Endothelial cell of umbilical vein (primary cell): ENCODE measurements around the gene GYG1. TPM values are rescaled to one million over a fixed set of nuclear protein-coding genes. Genes with fewer than 3 reads are reported as not detected.

ENCODE experiments used
- BruUV-seq: library from RNA; stranded (reverse); fragments of 400-500 nt; replicated peaks from 2 replicates; lab custom pipeline; 2021; lab: Mats Ljungman, UMichigan
- CTCF ChIA-PET: fragments of 300-600, 350-600 bp; sonication (Branson Sonifier 250); formaldehyde crosslinking; loops from one replicate; lab custom pipeline; 2021; ENCODE audit warnings: antibody characterized with exemption, inconsistent platforms; lab: Charles Lee
- POLR2A ChIA-PET: fragments of 300-600, 350-600 bp; sonication (Branson Sonifier 250); formaldehyde crosslinking; loops from one replicate; lab custom pipeline; 2021; ENCODE audit warnings: antibody characterized with exemption, inconsistent platforms; lab: Charles Lee
- DNase-seq: peaks from one replicate; pipeline ENCODE4 v3.0.0-alpha.2; 2011; ENCODE audit warnings: low read depth, low spot score
- FAIRE-seq: peaks from 2 replicates; lab custom pipeline; 2011; peaks lifted over from hg19 to GRCh38; lab: Jason Lieb, UNC
- H2AFZ ChIP-seq: 2 replicates; pipeline ENCODE4 v1.6.0; 2012; ENCODE audit warnings: low read depth, low read length, control low read depth, inconsistent platforms
- H3K27ac ChIP-seq: 2 replicates; pipeline ENCODE4 v1.5.1; 2011; ENCODE audit warnings: low read depth, mild to moderate bottlenecking, control low read depth, low read length, moderate library complexity; ENCODE audit not compliant: insufficient read depth
- H3K27me3 ChIP-seq, 2 experiments: 2 replicates each; pipeline versions ENCODE4 v1.6.0 to v1.6.1; 2011; ENCODE audit warnings: low read length in 2 of 2, mixed read lengths in 1 of 2; ENCODE audit not compliant: control insufficient read depth in 2 of 2, insufficient read depth in 2 of 2
- H3K36me3 ChIP-seq, 2 experiments: 2 replicates in 1 of 2; 3 replicates in 1 of 2; pipeline ENCODE4 v1.5.1; 2011; ENCODE audit warnings: low read length in 2 of 2, mild to moderate bottlenecking in 1 of 2, moderate library complexity in 1 of 2; ENCODE audit not compliant: control insufficient read depth in 2 of 2, insufficient read depth in 2 of 2; ENCODE audit errors: extremely low read depth in 1 of 2
- H3K4me1 ChIP-seq: 3 replicates; pipeline ENCODE4 v1.5.1; 2011; ENCODE audit warnings: mild to moderate bottlenecking, low read length; ENCODE audit not compliant: control insufficient read depth, insufficient read depth; ENCODE audit errors: extremely low read depth
- H3K4me2 ChIP-seq: 2 replicates; pipeline ENCODE4 v1.6.1; 2011; ENCODE audit warnings: low read length, control low read depth, mixed read lengths; ENCODE audit not compliant: insufficient read depth
- H3K4me3 ChIP-seq, 3 experiments: fragments of 200-600 bp in 1 of 3; sonication (generic), shearing (Covaris generic) in 1 of 3; replicated peaks in 1 of 3; 2 replicates each; pipeline ENCODE4 v1.5.1; 2011 to 2016; ENCODE audit warnings: control low read depth in 3 of 3, low read length in 3 of 3, mild to moderate bottlenecking in 2 of 3, inconsistent platforms in 1 of 3, low read depth in 1 of 3, moderate library complexity in 1 of 3; ENCODE audit not compliant: insufficient read depth in 1 of 3
- H3K79me2 ChIP-seq: 2 replicates; pipeline ENCODE4 v1.6.0; 2012; ENCODE audit warnings: low read length, inconsistent platforms; ENCODE audit not compliant: control insufficient read depth, insufficient read depth
- H3K9ac ChIP-seq: replicated peaks from 2 replicates; pipeline ENCODE3; 2011; ENCODE audit warnings: low read length, control low read depth; ENCODE audit not compliant: insufficient read depth; ENCODE audit errors: extremely low read depth
- H3K9me1 ChIP-seq: replicated peaks from 3 replicates; pipeline ENCODE4 v1.6.0; 2011; ENCODE audit warnings: mild to moderate bottlenecking, low read length; ENCODE audit not compliant: control insufficient read depth, insufficient read depth; ENCODE audit errors: extremely low read depth
- H3K9me3 ChIP-seq: replicated peaks from 2 replicates; pipeline ENCODE4 v1.5.1; 2012; ENCODE audit warnings: low read length, inconsistent platforms; ENCODE audit not compliant: control insufficient read depth, insufficient read depth
- H4K20me1 ChIP-seq: replicated peaks from 2 replicates; pipeline ENCODE3; 2011; ENCODE audit warnings: mild to moderate bottlenecking, low read length; ENCODE audit not compliant: control insufficient read depth, insufficient read depth; ENCODE audit errors: extremely low read depth
- CTCF ChIP-seq, 2 donors: IDR thresholded peaks; 1 replicate in 1 of 2; 2 replicates in 1 of 2; pipeline ENCODE4 v1.5.1; 2011; ENCODE audit warnings: low read length in 2 of 2, mild to moderate bottlenecking in 2 of 2, moderate library complexity in 2 of 2, control low read depth in 1 of 2, inconsistent platforms in 1 of 2, low read depth in 1 of 2; ENCODE audit not compliant: insufficient read depth in 1 of 2; ENCODE audit errors: extremely low read depth in 1 of 2
- EZH2 ChIP-seq: IDR thresholded peaks from 2 replicates; pipeline ENCODE4 v1.6.1; 2012; ENCODE audit warnings: borderline replicate concordance, low read depth, mild to moderate bottlenecking, moderate library complexity, low read length, inconsistent platforms; ENCODE audit not compliant: severe bottlenecking
- FOS ChIP-seq: IDR thresholded peaks from 2 replicates; pipeline ENCODE4 v1.6.1; 2011; ENCODE audit warnings: mild to moderate bottlenecking, low read length, moderate library complexity, borderline replicate concordance; ENCODE audit not compliant: insufficient read depth
- GATA2 ChIP-seq: IDR thresholded peaks from 2 replicates; pipeline ENCODE4 v1.7.0; 2011; ENCODE audit warnings: low read depth, mild to moderate bottlenecking, moderate library complexity, mixed read lengths, low read length; ENCODE audit not compliant: insufficient read length, insufficient read depth
- JUN ChIP-seq: IDR thresholded peaks from 2 replicates; pipeline ENCODE4 v1.6.1; 2011; ENCODE audit warnings: borderline replicate concordance, low read depth; ENCODE audit not compliant: insufficient read length, insufficient read depth
- MAX ChIP-seq: IDR thresholded peaks from 2 replicates; pipeline ENCODE4 v1.6.1; 2011; ENCODE audit not compliant: insufficient read depth, insufficient read length
- MYC ChIP-seq: IDR thresholded peaks from one replicate; pipeline ENCODE4 v1.6.1; 2011; ENCODE audit warnings: mild to moderate bottlenecking, low read depth, low read length
- POLR2A ChIP-seq: IDR thresholded peaks from 2 replicates; pipeline ENCODE4 v1.6.1; 2012; ENCODE audit warnings: low read depth, mild to moderate bottlenecking, control low read depth, low read length
- POLR2AphosphoS5 ChIP-seq: IDR thresholded peaks from 2 replicates; pipeline ENCODE4 v1.6.1; 2012; ENCODE audit warnings: low read depth, mild to moderate bottlenecking, control low read depth, low read length, moderate library complexity; ENCODE audit not compliant: insufficient read depth
- dilution Hi-C: fragments of 300-500 bp; cut with MboI; formaldehyde crosslinking; loops from one replicate; pipeline ENCODE4 v1.15.0; 2019; ENCODE audit warnings: low sequenced_read_pairs; ENCODE audit not compliant: extremely low pct_ligation_motif_present
- intact Hi-C: fragments of 100-400 bp; cut with micrococcal nuclease; formaldehyde crosslinking; loops from one replicate; pipeline ENCODE4 v1.10.0; 2022
- polyA plus RNA-seq, 4 experiments: library from polyadenylated mRNA; depleted of rRNA in 3 of 4; stranded (reverse) in 3 of 4; unstranded in 1 of 4; fragments of >200 nt; gene quantifications; 2 replicates each; pipeline versions ENCODE4 v1.2.1 to v1.2.3, GENCODE V29; 2011 to 2012; ENCODE audit warnings: missing spikeins in 1 of 4
- total RNA-seq: library from RNA; stranded (reverse); gene quantifications from 2 replicates; pipeline ENCODE4 v1.2.3, GENCODE V29; 2021

Gene GYG1
- total and polyA plus RNA-seq, 2 donors (not counting 3 experiments of a cell fraction or from before 2014, with no cell fraction given): 24.7 to 58.5 TPM

GRCh38 chr3:149003653-149004305 is 12.4 kb downstream of the GYG1 start:
- no peak overlapping the region for H3K4me2 ChIP-seq
- POLR2A ChIA-PET: no interaction called here
- intact Hi-C loops (no loop called here), dilution Hi-C loops (no loop called here)
- no peak overlapping the region for H3K9ac ChIP-seq
- CTCF ChIA-PET: interaction anchor here (0.9 to 1.5 kb wide), 2 partner anchors 9 to 12 kb away, joined by 3 read pairs; partner anchors contain the start of gene GYG1
- H3K79me2 ChIP-seq: no peaks in the 10 kb centered on the region
- no TSS peak for BruUV-seq
- no peak for FAIRE-seq
- H3K4me3 ChIP-seq: no peak overlapping the region
- H3K4me1 ChIP-seq: no peaks in the 10 kb centered on the region
- no peaks in the 10 kb centered on the region for H3K27me3 ChIP-seq
- no peak overlapping the region for H2AFZ ChIP-seq
- no peak for DNase-seq
- no peak for TF ChIP-seq CTCF (IDR thresholded peaks at IDR 0.05; ENCODE audit: extremely low read depth in 1 of 2, insufficient read depth in 1 of 2, low read depth in 1 of 2, low read length in 2 of 2)
- TF ChIP-seq MAX: no peak
- TF ChIP-seq JUN: no peak
- no peak for TF ChIP-seq POLR2AphosphoS5
- TF ChIP-seq EZH2: no peak
- TF ChIP-seq FOS: no peak
- no peak for TF ChIP-seq POLR2A
- TF ChIP-seq MYC: no peak
- TF ChIP-seq GATA2: no peak
- no peaks in the 10 kb centered on the region for H3K9me1 ChIP-seq
- no peak overlapping the region for H3K27ac ChIP-seq
- peaks cover 3 to 13% of the 10 kb centered on the region in 2 experiments for H3K36me3 ChIP-seq
- H4K20me1 ChIP-seq: no peaks in the 10 kb centered on the region
- H3K9me3 ChIP-seq: no peaks in the 10 kb centered on the region
